Left lobe of liver (tissue), 2 donors: ENCODE results near the gene S1PR4. TPM values are rescaled to one million over a fixed set of nuclear protein-coding genes. Genes with fewer than 3 reads are reported as not detected.
"Not testable (repeated sequence)": the region's sequence is repeated elsewhere in the genome, so short reads cannot be mapped to it uniquely, and the experiment has no call there.

Experiments
- ATAC-seq: fragments of 200-7000 bp; cut with Tn5 transposase; one replicate; pipeline ENCODE4 v1.9.1; 2020; ENCODE audit warnings: mild to moderate bottlenecking, moderate library complexity
- DNase-seq: peaks from one replicate; pipeline ENCODE4 v3.0.0-alpha.2; 2020; ENCODE audit warnings: low spot score
- total RNA-seq: library from RNA; stranded (reverse); gene quantifications from one replicate; pipeline ENCODE4 v1.2.1, GENCODE V29; 2021
- donor health status: DM: no; HTN: no; CAD: no; lungs with moderate emphysema.
- donor health status: DM: no; HTN: yes; CAD: no.

Gene S1PR4
- total RNA-seq, 1 donor from 2014 or later = 0.70 TPM

DNA sequence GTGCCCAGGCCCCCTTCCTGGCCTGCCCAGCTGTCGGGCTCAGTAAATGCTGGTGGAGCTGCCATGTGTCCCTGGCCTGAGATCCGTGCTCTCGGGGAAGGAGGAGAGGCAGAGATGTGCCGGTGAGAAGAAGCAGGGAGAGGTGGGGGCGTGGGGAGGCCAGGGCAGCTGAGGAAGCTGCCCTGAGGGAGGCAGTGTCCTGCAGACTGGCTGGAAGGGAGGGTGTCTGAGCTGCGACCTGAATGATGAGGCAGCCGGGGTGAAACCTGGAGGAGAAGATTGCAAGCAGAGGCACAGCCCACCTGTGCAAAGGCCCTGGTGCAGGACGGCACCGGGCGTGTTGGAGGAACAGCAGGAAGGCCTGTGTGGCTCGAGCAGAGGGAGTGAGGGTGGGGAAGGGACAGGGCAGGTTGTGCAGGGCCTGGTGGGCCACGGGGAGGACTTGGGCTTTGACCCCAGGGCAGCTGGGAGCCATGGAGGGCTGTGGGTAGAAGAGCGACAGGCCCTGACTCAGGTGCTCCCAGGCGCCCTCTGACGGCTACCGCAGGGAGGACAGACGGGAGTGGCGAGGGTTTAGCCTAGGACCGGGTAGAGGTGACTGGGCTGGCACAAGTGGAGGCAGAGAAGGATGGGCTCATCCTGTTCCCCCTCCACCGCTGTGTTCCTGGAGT is 31.9 kb downstream of the S1PR4 start:
- peak; percentile 83 for ATAC-seq
- no peak for DNase-seq

DNA sequence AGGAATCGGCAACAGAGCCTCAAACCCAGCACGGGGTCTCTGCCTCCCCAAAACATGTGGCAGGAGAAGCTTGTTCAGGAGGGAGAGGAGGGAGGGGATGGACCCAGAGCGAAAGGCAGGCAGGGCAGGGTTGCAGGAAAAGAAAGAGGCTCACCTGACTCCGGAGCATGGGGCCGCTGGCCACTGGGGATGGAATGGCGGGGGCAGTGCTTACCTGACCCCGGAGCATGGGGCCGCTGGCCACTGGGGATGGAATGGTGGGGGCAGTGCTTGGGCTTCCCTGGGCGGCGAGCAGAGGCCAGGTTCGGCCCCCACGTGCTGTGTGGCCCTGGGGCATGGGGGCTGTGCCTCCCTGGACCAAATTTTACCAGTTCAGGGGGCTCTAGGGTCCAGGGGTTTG is 32.6 kb downstream of the S1PR4 start:
- DNase-seq = no peak
- ATAC-seq = no peak

DNA sequence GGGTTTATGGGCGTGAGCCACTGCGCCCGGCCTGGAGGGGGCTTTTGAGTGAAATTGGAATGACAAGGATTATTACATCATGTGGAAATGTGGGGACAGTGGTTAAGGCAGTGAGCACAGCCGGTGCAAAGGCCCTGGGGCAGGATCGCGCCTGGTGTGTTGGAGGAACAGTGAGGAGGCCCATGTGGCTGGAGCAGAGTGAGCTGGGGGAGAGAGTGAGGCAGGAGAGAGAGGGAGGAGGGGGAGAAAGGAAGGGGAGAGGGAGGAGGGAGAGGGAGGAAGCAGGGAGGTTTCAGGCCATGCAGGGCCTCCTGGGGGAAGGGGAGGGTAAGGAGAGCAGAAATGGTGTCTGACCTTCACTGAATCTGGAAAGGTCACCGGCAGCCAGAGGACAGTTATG is 34.6 kb downstream of the S1PR4 start:
- no peak for ATAC-seq
- no peak for DNase-seq

DNA sequence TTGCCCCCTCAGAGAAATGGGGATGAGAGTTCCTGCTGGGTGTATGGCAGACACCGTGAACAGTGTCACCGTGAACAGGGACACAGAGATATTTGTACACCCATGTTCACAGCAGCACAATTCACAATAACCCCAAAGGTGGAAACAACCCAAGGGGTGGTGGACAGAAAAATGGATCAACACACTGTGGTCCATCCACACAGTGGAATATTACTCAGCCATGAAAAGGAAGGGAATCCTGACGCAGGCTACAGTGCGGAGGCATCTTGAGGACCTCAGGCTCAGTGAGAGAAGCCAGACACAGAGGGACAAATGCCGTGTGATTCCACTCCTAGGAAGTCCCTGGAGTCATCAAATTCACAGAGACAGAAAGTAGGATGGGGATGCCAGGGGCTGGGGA is 38.3 kb downstream of the S1PR4 start:
- DNase-seq (no peak), ATAC-seq (no peak)

DNA sequence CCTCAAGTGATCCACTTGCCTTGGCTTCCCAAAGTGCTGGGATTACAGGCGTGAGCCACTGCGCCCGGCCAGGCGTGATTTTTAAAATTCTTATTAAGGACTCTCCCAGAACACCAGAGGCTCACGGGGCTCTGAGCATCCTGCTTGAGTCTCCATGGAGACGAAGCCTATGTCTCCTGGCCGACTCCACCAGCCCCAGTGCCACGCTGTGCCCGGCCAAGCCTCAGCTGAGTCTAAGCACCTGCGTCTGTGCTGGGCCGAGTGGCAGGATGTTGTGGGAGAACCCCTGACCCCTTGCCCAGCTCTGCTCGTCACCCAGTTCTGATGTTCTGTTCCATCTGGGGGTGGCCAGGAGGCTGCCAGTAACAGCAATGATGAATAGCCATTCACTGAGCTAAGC is 42.0 kb downstream of the S1PR4 start:
- no peak for ATAC-seq
- no peak for DNase-seq

DNA sequence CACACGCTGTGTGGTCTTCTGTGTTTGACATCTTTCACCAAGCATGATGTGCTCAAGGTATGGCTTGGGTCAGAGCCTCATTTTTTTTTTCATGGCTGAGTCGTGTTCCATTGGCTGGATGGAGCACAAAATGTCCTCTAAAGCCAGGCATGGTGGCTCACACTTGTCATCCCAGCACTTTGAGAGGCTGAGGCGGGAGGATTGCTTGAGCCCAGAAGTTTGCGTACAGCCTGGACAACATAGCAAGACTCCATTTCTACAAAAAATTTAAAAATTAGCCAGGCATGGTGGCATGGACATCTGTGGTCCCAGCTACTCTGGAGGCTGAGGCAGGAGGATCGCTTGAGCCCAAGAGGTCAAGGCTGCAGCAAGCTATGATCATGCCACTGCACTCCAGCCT is 43.0 kb downstream of the S1PR4 start:
- ATAC-seq, DNase-seq: not testable (repeated sequence)

DNA sequence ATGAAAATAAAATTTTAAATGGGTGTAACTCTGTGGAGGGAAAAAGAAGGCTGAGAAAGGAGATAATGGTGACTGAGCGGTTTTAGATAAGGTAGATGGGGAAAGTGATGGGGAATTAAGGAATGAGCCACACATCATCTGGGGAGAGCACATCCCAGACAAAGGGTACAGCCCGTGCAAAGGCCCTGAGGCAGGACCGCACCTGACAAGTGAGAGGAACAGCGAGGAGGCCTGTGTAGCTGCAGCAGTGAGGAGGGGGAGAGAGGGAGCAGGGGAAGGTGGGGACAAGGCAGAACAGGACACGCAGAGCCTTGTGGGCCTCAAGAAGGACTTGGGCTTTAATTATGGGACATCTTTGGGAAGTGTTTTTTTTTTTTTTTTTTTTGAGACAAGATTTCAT is 44.1 kb downstream of the S1PR4 start:
- DNase-seq (no peak), ATAC-seq (no peak)

DNA sequence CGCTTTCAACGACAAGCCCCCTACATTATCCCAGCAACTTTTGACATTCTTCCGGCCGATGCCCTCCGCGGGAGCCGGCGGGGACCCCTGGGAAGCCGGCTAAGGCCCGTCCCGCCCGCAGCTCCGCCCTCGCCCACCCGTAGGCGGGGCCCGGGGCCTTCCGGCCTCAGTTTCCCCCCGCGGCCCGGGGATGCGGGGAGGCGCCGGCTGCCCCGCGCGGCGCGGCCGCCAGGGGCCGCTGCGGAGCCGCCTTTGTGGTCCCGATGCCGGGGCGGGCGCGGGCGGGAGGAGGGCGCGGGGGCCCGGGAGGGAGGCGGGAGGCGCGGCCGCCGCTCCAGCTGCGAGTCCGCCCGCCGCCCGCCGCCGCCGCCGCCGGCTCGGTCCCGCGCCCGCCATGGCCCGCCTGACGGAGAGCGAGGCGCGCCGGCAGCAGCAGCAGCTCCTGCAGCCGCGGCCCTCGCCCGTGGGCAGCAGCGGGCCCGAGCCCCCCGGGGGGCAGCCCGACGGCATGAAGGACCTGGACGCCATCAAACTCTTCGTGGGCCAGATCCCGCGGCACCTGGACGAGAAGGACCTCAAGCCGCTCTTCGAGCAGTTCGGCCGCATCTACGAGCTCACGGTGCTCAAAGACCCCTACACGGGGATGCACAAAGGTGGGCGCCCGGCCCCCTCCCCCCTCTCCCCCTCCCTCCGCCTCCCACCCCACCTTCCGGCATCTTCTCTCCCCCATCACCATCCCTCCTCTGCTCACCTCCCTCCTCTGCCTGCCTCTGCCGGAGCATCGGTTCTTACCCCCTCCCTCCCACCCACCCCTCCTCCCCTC is 46.0 kb downstream of the S1PR4 start, which contains the start of gene CELF5:
Gene CELF5 (plus strand): TSS at position 316 of the 823 bp plus-strand sequence. CDS start 79 bp downstream, at position 395.
- ATAC-seq (peak; percentile 84), DNase-seq (no peak)

DNA sequence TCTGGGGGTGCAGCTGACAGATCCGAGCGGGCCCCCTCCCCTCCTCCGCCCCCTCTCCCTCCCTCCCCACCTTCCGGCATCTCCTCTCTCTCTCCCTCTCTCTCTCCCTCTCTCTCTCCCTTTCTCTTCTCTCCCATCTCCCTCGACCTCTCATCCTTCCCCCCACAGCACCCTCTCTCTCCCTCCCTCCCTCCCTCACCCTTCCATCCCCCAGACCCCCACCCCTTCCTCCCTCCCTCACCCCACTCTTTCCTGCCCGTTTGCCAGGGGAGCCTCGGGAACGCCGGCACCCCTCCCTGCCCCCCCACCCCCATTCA is 46.6 kb downstream of the S1PR4 start:
- ATAC-seq (no peak), DNase-seq (no peak)

DNA sequence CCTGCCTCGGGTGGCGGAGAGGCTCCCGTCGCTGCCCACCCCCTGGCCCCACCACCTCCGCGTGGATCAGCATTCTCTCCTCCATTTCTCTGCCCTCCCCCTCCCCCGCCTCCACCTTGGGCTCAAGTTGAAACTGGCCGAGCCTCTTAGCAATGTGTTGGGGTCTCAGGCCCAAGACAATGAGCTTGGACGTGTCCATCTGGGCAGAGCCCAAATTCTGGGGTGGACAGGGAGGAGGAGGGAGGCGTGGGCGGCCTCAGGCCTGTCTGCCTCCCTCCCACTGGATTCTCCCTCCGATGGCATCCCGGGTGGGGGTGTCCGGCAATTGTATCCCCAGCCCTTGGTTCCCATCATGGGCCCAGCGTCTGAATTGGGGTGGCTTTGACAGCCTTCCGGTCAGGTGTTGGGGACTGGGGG is 47.1 kb downstream of the S1PR4 start:
- ATAC-seq (no peak), DNase-seq (no peak)

DNA sequence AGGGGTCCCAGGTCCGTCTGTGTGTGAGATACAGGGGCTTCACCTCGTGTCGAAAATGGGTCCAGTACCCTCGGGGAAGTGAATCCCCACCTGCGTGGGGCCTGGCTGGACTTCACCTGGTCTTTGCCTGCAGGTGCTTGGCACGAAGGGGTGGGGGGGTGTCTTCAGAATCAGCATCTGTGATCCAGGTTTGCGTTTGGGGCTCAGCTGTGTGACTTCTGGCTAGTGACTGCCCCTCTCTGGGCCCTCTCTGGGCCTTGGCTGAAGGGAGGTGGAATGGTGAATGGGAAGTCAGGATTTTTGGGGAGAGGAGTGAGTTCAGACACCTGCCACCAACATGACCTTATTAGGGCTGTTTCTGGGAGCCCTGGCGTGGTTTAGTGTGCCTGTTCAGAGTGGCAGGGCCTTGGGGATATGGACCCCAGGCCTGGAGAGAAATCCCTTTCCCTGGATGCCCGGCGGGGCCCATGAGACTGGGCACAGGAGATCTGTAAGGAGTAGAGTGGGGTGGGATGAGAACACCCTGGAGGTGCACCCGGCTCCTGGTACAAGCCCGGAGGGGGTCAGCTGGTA is 48.6 kb downstream of the S1PR4 start:
- no peak for ATAC-seq

DNA sequence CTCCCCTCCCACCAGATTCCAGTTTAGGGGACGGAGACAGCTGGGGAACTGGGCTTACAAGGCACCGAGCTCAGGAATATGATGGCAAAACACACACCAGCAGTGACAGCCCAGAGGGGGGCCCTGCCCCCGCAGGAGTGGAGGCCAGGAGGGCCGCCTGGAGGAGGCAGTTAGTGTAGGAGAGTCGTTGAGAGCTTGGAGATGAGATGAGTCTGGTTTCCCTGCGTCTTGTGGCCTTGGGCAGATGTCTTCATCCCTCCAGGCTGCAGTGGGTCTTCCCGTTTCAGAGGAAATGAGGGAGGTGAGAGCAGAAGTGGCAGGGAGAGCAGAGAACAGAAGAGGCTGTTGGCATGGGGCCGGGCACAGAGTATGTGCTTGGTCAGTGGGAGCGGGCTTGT is 50.8 kb downstream of the S1PR4 start:
- ATAC-seq (no peak), DNase-seq (no peak)

More for the DNA sequence above, 48.6 kb downstream of the S1PR4 start:
- no peak for DNase-seq

Other genes with a start within 250 kb of the S1PR4 start
- 1.4 TPM for gene ZNF77, start 233.8 kb upstream of the S1PR4 start, total RNA-seq
- 3.6 TPM for gene TLE6, start 201.2 kb upstream of the S1PR4 start, total RNA-seq
- gene TLE2, start 149.5 kb upstream of the S1PR4 start, total RNA-seq = 12.8 TPM
- gene TLE5, start 116.3 kb upstream of the S1PR4 start, total RNA-seq = 153 TPM
- gene GNA11, start 84.4 kb upstream of the S1PR4 start, total RNA-seq = 22.8 TPM
- gene GNA15, start 42.7 kb upstream of the S1PR4 start, total RNA-seq = 1.0 TPM
- gene NCLN, start 7.2 kb downstream of the S1PR4 start, total RNA-seq = 40.7 TPM
- gene CELF5, start 45.9 kb downstream of the S1PR4 start, total RNA-seq = 0.18 TPM
- 203 TPM for gene NFIC, start 187.8 kb downstream of the S1PR4 start, total RNA-seq